Activated naive CD4-positive, alpha-beta T cell treated with anti-CD3 and anti-CD28 coated beads, Interleukin-2, amount 50 U/mL, for 24 hours (primary cell): ENCODE data around the gene KIF18B.

ENCODE experiments used
- H3K27ac Mint-ChIP-seq: one replicate; pipeline ENCODE4 v1.8.0; 2021; ENCODE audit warnings: mild to moderate bottlenecking, mixed read lengths
- H3K27me3 Mint-ChIP-seq: one replicate; pipeline ENCODE4 v1.8.0; 2021; ENCODE audit warnings: mixed read lengths
- H3K36me3 Mint-ChIP-seq: one replicate; pipeline ENCODE4 v1.8.0; 2021; ENCODE audit warnings: mixed read lengths
- H3K4me1 Mint-ChIP-seq: one replicate; pipeline ENCODE4 v1.8.0; 2021; ENCODE audit warnings: mixed read lengths
- H3K4me3 Mint-ChIP-seq: one replicate; pipeline ENCODE4 v1.8.0; 2021; ENCODE audit warnings: mild to moderate bottlenecking, mixed read lengths
- H3K9me3 Mint-ChIP-seq: one replicate; pipeline ENCODE4 v1.8.0; 2021; ENCODE audit warnings: mixed read lengths

KIF18B gene

DNA sequence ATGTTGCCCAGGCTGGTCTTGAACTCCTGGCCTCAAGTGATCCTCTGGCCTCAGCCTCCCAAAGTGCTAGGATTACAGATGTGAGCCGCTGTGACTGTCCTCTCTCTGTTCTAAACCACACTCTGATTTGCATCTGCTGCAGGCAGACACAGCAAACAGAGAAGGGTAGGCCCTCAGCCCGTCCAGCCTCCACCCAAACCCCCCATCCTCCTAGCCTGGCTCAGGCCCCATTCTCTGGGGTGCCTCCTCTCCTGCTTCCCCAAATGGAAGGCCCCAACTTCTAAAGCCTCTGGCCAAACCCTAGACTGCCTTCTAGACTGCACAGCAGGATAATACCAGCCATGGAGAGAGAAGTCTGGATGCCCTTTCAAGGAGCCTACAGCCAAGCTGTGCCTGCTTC, 28.2 kb downstream of the KIF18B start:
- H3K4me1 Mint-ChIP-seq, result no peaks in the 10 kb centered on the region
- H3K27me3 Mint-ChIP-seq, result peaks cover 2% of the 10 kb centered on the region
- H3K4me3 Mint-ChIP-seq, result no peak overlapping the region
- no peak overlapping the region for H3K27ac Mint-ChIP-seq
- H3K9me3 Mint-ChIP-seq, result no peaks in the 10 kb centered on the region
- no peaks in the 10 kb centered on the region for H3K36me3 Mint-ChIP-seq

DNA sequence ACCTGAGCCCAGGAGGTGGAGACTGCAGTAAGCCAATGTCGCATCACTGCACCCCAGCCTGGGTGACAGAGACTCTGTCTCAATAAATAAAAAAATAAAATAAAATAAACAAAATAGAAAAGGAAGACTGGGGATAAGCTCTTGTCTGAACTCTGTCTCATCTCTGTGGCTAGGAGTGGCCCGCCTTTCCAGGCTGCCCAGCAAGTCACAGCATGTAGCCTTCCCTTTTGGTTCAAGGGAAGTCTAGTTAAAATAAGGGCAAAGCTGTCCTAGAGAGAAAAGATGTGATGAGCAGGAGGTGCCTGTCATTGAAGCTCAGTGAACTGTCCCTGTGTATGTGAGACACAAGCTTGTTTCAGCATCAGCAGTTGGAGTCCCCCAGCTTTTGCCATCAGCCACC, 29.6 kb downstream of the KIF18B start:
- H3K36me3 Mint-ChIP-seq, result no peaks in the 10 kb centered on the region
- no peaks in the 10 kb centered on the region for H3K9me3 Mint-ChIP-seq
- no peak overlapping the region for H3K4me3 Mint-ChIP-seq
- no peak overlapping the region for H3K27ac Mint-ChIP-seq
- peaks cover 6% of the 10 kb centered on the region for H3K4me1 Mint-ChIP-seq
- H3K27me3 Mint-ChIP-seq, result peaks cover 6% of the 10 kb centered on the region

DNA sequence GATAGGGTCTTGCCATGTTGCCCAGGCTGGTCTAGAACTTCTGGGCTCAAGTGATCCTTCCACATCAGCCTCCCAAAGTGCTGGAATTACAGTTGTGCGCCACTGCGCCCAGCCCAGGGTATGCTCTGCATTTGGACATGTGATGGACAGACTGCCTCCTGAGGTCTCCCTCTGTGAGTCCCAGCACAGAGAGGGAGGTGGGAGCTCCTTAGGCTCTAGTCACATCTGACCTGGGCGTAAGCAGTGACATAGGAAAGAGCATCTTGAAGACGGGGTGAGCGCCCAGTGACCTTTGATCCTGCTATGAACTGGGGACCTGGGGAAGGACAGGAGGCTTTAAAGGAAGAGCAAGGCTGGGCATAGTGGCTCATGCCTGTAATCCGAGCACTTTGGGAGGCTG, 30.1 kb downstream of the KIF18B start:
- Mint-ChIP-seq H3K4me1 (peaks cover 8% of the 10 kb centered on the region), H3K27ac (no peak overlapping the region), H3K9me3 (no peaks in the 10 kb centered on the region), H3K36me3 (no peaks in the 10 kb centered on the region), H3K27me3 (peaks cover 8% of the 10 kb centered on the region), H3K4me3 (no peak overlapping the region)

DNA sequence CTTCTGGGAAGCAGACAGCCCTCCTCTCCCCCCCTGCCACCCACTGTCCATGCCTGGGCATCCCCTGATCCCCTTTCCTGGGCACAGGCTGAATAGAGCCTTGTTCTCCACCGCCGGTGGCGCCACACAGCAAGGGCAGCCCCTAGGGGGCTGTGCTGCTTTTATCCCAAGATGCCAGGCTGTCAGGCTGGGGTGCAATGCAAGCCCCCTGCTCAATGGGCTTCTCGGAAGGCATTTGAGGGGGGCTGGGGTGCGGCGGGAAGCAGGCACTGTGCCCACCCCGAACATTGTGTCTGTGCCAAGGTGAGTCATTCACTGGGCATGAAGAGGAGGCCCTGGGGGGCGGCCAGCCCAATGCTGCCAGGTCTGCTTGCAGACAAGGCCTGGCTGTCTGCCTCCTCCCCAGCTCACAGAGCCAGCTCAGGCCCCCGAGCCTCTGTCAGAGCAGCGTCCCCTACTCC, 30.8 kb downstream of the KIF18B start:
- Mint-ChIP-seq H3K4me1 (peaks cover 10% of the 10 kb centered on the region), H3K4me3 (no peak overlapping the region), H3K27me3 (peaks cover 10% of the 10 kb centered on the region), H3K9me3 (no peaks in the 10 kb centered on the region), H3K27ac (no peak overlapping the region), H3K36me3 (no peaks in the 10 kb centered on the region)

DNA sequence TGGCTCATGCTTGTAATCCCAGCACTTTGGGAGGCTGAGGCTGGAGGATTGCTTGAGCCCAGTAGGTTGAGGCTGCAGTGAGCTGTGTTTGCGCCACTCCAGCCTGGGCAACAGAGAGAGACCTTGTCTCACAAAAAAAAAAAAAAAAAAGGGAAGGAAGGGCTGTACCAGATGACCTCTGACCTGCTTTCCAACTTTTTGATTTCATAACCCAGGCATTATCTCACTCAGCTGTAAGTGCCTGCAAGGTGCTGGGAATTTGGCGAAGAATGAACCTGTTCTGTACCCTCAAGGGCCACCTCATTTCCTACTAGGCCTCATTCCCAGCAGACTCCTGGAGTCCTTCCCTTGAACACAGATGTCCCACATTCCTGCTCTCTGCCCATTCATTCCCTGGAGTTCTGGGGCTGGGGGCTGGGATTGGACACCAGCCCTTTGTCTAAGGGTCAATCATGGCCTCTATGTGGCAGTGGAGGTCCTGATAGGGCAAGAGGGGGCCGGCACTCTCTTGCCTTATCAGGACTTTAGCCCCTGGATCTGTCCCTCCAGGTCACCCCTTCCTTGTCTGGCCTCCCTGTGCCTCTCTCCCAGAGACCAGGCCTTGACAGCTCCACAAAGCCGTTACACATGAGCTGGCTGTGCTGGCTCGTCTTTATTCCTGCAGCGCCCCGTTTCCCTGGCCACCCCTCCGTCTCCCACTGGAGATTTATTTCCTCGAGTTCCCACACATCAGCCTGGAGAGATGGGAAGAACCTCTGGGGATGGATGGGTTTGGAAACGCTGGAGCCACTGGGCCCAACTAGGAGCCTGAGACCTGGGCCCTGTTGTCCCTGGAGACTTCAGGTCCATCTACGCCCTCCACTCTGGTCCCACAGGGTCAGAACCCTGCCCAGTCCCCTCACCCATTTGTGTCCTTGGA, 31.5 kb downstream of the KIF18B start:
- Mint-ChIP-seq H3K27me3 (peaks cover 10% of the 10 kb centered on the region), H3K4me3 (no peak overlapping the region), H3K27ac (no peak overlapping the region), H3K36me3 (no peaks in the 10 kb centered on the region), H3K9me3 (no peaks in the 10 kb centered on the region), H3K4me1 (peaks cover 10% of the 10 kb centered on the region)

DNA sequence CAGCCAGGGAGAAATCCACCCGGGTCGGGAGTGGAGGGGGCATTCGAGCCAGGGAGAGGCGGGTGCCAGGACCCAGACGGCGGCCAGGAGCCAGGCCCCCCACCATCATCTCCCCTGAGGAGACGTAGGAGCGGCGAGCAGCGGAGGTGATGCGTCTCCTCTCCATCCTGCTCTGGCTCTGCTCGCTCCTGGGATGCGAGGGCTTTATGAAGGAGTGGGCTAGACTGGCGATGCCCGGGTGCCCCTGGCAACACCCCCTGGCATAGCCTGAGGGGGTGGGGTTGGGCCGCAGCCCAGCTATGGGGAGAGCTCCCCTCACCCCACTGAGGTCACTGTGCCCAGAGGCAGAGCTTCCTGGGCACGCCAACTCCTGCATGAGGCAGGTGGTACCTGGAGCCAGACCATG, 32.2 kb downstream of the KIF18B start, which contains the start of gene GFAP:
TSS of gene GFAP (minus strand) at position 180 of the 406 bp plus-strand sequence. CDS start at position 166, 14 bp downstream.
- peaks cover 16% of the 10 kb centered on the region for H3K4me1 Mint-ChIP-seq
- peaks cover 13% of the 10 kb centered on the region for H3K27me3 Mint-ChIP-seq
- no peak within 1 kb of the TSS for H3K27ac Mint-ChIP-seq
- H3K36me3 Mint-ChIP-seq, result no peaks in the 10 kb centered on the region
- H3K9me3 Mint-ChIP-seq, result no peaks in the 10 kb centered on the region
- no peak within 1 kb of the TSS for H3K4me3 Mint-ChIP-seq

DNA sequence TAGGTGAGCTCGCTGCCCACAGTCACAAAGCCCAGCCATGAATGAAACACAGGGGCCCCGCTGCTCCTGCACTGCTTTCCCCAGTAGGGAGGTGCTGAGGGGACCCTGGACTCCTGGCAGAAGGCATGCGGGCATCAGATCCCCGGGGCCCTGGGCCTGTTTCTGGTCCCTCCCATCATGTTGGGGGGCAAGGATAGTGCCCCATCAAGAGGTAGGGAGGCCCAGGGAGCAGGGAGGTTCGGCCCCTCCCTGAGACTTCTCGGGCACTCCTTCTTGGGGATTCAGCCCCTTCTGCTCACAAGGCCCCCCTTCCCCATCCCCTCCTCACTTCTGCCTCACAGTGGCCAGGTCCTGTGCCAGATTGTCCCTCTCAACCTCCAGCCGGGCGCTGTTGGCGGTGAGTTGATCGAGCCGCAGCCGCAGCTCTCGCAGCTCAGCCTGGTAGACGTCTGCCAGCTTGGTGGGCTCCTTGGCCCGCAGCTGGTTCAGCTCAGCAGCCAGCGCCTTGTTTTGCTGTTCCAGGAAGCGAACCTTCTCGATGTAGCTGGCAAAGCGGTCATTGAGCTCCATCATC, 32.8 kb downstream of the KIF18B start:
- H3K4me1 Mint-ChIP-seq, result peaks cover 16% of the 10 kb centered on the region
- H3K36me3 Mint-ChIP-seq, result no peaks in the 10 kb centered on the region
- no peaks in the 10 kb centered on the region for H3K9me3 Mint-ChIP-seq
- H3K27ac Mint-ChIP-seq, result no peak overlapping the region
- no peak overlapping the region for H3K4me3 Mint-ChIP-seq
- peaks cover 13% of the 10 kb centered on the region for H3K27me3 Mint-ChIP-seq

DNA sequence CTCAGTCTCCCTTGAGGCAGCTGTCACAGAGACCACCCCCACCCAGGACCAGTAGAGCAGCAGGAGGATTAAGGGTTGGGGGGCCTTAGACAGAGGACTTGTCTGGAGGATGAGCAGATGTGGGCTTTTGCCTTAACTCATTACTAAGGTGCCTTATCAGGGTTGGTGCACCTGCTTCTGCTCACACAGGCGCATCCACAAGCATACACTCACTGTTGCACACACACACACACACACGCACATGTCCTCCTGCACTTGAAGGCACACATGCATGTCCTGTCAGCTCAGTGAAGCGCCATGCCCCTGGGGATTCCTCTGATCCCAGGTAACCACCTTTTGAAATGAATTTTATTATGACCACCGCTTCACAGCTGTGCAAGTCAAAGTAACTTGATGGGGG, 33.4 kb downstream of the KIF18B start:
- Mint-ChIP-seq H3K4me3 (no peak overlapping the region), H3K27me3 (peaks cover 13% of the 10 kb centered on the region), H3K9me3 (no peaks in the 10 kb centered on the region), H3K36me3 (no peaks in the 10 kb centered on the region), H3K4me1 (peaks cover 16% of the 10 kb centered on the region), H3K27ac (no peak overlapping the region)

DNA sequence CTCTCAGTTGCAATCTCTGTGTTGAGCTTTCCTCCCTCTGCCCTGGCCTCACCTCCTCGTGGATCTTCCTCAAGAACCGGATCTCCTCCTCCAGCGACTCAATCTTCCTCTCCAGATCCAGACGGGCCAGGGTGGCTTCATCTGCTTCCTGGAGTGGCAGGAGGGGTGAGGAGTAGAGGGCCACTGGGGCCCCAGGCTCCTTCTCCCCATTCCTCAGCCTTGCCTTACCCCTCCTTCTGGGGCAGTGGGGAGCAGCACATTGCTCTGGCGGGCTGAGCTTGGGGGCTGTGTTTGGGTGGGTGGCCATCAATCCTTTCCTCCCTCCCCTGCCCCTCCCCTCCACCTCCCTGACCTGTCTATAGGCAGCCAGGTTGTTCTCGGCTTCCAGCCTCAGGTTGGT, 33.9 kb downstream of the KIF18B start:
- peaks cover 16% of the 10 kb centered on the region for H3K4me1 Mint-ChIP-seq
- no peak overlapping the region for H3K4me3 Mint-ChIP-seq
- no peaks in the 10 kb centered on the region for H3K9me3 Mint-ChIP-seq

DNA sequence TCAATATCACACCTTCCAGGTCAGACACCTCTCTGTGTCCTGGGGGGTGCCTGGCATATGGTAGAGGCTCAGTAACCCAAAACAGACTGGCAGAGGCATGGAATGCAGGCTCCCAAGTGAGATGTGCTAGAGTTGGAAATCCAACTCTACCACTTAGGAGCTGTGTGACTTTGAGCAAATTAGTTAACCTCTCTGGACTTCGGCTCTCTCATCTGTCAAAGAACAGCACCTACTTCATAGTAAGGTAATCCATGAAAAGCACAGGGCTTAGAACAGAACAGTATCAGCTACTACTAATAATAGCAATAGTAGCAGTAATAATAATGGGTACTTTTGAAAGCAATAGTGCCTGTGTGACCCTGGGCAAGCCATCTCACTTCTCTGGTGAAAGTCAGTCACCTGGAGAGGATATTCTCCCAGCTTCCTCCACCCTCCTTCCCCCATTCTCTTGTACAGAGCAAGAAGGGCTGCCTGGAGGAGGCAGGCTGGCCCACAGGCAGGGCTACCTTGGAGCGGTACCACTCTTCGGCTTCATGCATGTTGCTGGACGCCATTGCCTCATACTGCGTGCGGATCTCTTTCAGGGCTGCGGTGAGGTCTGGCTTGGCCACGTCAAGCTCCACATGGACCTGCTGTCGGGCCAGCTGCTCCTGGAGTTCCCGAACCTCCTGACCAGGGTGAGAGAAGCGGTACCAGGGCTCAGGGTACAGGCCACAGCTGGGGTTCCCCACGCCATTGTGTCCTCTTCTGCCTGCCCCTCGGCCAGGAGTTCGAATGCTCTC, 34.6 kb downstream of the KIF18B start:
- Mint-ChIP-seq H3K4me1 (peaks cover 16% of the 10 kb centered on the region), H3K27ac (no peak overlapping the region), H3K4me3 (peak overlapping the region; percentile 59), H3K9me3 (no peaks in the 10 kb centered on the region), H3K36me3 (no peaks in the 10 kb centered on the region), H3K27me3 (peaks cover 13% of the 10 kb centered on the region)

More for the DNA sequence above, 33.9 kb downstream of the KIF18B start:
- Mint-ChIP-seq H3K27me3 (peaks cover 13% of the 10 kb centered on the region), H3K36me3 (no peaks in the 10 kb centered on the region), H3K27ac (no peak overlapping the region)

DNA sequence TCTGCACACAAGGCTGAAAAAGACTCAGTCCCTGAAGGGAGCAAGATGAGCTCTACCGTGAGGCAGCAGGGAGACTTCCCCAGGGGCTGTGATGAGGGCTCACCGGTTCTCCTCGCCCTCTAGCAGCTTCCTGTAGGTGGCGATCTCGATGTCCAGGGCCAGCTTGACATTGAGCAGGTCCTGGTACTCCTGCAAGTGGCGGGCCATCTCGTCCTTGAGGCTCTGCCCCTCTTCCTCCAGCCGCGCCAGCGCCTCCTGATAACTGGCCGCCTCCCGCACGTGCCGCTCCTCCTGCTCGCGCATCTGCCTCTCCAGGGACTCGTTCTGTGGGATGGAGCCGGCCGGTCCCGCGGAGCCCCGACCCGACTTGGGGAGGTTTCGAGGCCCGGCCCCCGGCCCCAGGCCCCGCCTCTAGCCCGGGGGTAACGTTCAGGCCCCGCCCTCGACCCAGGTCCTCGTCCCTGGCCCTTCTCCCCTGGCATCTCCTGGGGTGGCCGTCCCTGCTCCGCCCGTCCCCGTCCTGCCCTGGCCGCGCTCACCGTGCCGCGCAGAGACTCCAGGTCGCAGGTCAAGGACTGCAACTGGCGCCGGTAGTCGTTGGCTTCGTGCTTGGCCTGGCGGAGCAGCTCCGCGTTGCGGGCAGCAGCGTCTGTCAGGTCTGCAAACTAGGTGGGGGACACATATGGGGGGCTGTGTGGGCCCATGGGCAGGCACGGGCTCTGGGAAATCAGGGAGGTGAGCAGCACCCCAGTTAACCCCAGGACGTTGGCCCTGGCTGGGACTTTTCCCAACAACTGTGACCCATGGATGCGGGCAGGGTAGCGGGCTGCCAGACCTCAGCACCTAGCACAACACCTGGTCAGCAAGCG, 36.2 kb downstream of the KIF18B start:
- no peak overlapping the region for H3K27ac Mint-ChIP-seq
- H3K4me3 Mint-ChIP-seq, result peak overlapping the region; percentile 65
- H3K27me3 Mint-ChIP-seq, result peaks cover 13% of the 10 kb centered on the region
- no peaks in the 10 kb centered on the region for H3K36me3 Mint-ChIP-seq
- peaks cover 16% of the 10 kb centered on the region for H3K4me1 Mint-ChIP-seq
- no peaks in the 10 kb centered on the region for H3K9me3 Mint-ChIP-seq

DNA sequence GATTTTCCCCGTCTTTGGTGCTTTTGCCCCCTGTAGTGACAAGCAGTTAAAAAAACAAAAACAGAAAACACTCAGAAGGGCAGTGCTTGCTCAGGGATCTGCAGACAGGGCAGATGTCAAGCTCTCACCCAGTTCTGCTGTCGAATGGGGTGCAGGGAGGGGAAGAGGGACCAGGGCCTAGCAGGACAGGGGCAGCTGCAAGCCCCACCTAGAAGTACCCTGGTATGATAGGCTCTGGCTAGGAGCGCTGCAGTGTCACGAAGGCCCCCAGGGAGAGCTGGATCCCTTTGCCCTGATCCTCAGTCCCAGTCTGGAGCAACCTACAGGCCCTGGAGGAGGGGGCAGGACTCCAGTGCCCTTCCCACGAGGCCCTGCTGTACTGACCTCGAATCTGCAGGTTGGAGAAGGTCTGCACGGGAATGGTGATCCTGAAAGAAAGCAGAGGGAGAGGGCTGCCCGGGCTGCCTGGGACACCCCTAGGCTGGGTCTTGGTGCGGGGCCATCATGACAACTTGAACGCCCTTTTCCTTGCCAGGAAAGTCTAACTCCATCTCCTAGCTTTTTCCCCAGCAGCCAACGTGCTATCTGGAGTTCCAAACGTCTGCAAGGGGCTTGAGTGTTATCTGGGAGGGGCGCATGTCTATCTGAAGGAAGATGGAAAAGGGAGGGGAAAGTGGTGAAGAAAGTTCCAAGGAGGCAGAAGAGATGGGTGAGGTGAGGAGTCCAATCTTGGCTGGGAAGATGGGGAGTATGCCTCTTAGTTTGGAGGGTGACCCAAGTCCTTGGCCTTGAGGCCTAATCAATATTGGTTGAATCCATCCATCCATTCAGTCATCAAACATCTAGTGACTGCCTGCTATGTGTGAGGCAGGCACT, 37.1 kb downstream of the KIF18B start:
- no peak overlapping the region for H3K27ac Mint-ChIP-seq
- peak overlapping the region; percentile 65 for H3K4me3 Mint-ChIP-seq
- peaks cover 16% of the 10 kb centered on the region for H3K4me1 Mint-ChIP-seq
- H3K36me3 Mint-ChIP-seq, result no peaks in the 10 kb centered on the region
- no peaks in the 10 kb centered on the region for H3K9me3 Mint-ChIP-seq
- H3K27me3 Mint-ChIP-seq, result peaks cover 13% of the 10 kb centered on the region

DNA sequence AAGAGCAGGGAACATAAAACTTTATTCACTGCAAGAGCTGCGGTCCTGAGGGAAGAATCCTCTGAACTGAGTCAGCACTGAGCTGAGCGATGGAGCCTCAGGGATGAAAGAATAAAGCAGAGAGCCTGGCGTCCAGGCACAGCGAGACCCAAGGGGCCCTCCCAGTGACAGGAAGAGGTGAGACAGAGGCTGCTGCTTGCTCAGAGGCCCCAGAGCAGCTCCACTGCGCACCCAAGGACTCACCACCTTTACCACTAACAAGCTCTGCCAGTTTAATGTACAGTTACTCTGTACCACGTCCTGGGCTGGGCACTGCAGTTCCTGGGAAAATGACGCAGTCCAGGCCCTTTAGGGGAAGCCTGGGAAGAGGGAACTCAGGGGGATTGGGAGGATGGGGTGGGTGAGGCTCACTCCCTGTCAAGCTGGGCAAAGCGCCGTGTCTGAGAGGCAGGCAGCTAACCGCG, 37.9 kb downstream of the KIF18B start:
- no peaks in the 10 kb centered on the region for H3K9me3 Mint-ChIP-seq

DNA sequence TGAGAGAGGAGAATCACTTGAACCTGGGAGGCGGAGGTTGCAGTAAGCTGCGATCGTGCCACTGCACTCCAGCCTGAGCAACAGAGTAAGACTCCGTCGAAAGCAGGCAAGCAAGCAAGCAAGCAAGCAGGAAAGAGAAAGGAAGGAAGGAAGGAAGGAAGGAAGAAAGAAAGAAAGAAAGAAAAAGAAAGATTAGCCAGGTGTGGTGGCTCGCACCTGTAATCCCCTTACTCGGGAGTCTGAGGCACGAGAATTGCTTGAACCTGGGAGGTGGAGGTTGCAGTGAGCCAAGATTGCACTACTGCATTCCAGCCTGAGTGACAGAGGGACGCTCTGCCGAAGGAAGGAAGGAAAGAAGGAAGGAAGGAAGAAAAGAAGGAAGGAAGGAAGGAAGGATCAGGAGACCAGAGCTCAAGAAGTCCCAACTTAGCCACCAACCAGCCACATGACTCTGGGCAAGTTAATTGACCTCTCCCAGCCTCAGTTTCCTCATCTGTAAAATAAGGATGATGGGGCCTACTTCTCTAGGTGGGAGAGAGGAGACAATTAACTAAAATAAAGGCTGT, 38.7 kb downstream of the KIF18B start:
- Mint-ChIP-seq H3K27ac (no peak overlapping the region), H3K4me1 (peaks cover 16% of the 10 kb centered on the region), H3K27me3 (peaks cover 13% of the 10 kb centered on the region), H3K36me3 (no peaks in the 10 kb centered on the region), H3K9me3 (no peaks in the 10 kb centered on the region), H3K4me3 (no peak overlapping the region)

More for the DNA sequence above, 37.9 kb downstream of the KIF18B start:
- no peak overlapping the region for H3K4me3 Mint-ChIP-seq
- H3K4me1 Mint-ChIP-seq, result peaks cover 16% of the 10 kb centered on the region
- no peaks in the 10 kb centered on the region for H3K36me3 Mint-ChIP-seq
- H3K27me3 Mint-ChIP-seq, result peaks cover 13% of the 10 kb centered on the region
- no peak overlapping the region for H3K27ac Mint-ChIP-seq
